CD4-positive, alpha-beta T cell (primary cell): ENCODE results near the gene THADA. TPM values are rescaled to one million over a fixed set of nuclear protein-coding genes. Genes with fewer than 3 reads are reported as not detected.

ENCODE experiments used
- ATAC-seq: fragments of 200-7000 bp; cut with Tn5 transposase; one replicate; pipeline ENCODE4 v1.10.0; 2022; ENCODE audit warnings: mild to moderate bottlenecking; ENCODE audit not compliant: poor library complexity
- CTCF ChIA-PET: fragments of 350-600 bp; sonication (Branson Sonifier 250); formaldehyde crosslinking; loops from one replicate; lab custom pipeline; 2021; ENCODE audit warnings: antibody characterized with exemption, inconsistent platforms; lab: Charles Lee
- POLR2A ChIA-PET: fragments of 350-600 bp; sonication (Branson Sonifier 250); formaldehyde crosslinking; loops from one replicate; lab custom pipeline; 2021; ENCODE audit warnings: antibody characterized with exemption, inconsistent platforms; lab: Charles Lee
- DNase-seq, 14 experiments: peaks; one replicate each; pipeline ENCODE4 v3.0.0-alpha.2; 2013 to 2020; ENCODE audit warnings: mixed read lengths in 2 of 14
- H3K27ac ChIP-seq, 2 donors: one replicate each; pipeline versions ENCODE4 v1.5.1 to v1.7.0; 2013; ENCODE audit warnings: low read length in 2 of 2, low read depth in 1 of 2, mild to moderate bottlenecking in 1 of 2
- H3K27me3 ChIP-seq, 2 experiments: 1 replicate in 1 of 2; 2 replicates in 1 of 2; pipeline versions ENCODE4 v1.6.1 to v1.7.0; 2013; ENCODE audit warnings: low read length in 2 of 2, control low read depth in 1 of 2, mild to moderate bottlenecking in 1 of 2, moderate library complexity in 1 of 2; ENCODE audit not compliant: insufficient read depth in 2 of 2, control insufficient read depth in 1 of 2
- H3K36me3 ChIP-seq: one replicate; pipeline ENCODE4 v1.6.1; 2013; ENCODE audit warnings: low read length, control low read depth; ENCODE audit not compliant: insufficient read depth
- H3K4me1 ChIP-seq: one replicate; pipeline ENCODE4 v1.6.1; 2013; ENCODE audit warnings: low read length, control low read depth; ENCODE audit not compliant: insufficient read depth
- H3K4me3 ChIP-seq: one replicate; pipeline ENCODE4 v1.5.1; 2013; ENCODE audit warnings: mild to moderate bottlenecking, low read length, moderate library complexity
- H3K9me3 ChIP-seq, 2 experiments: 1 replicate in 1 of 2; 2 replicates in 1 of 2; pipeline versions ENCODE4 v1.6.1 to v1.7.0; 2013; ENCODE audit warnings: low read length in 2 of 2, mild to moderate bottlenecking in 2 of 2, control low read depth in 1 of 2, moderate library complexity in 1 of 2; ENCODE audit not compliant: control insufficient read depth in 1 of 2, insufficient read depth in 1 of 2
- H3K27ac Mint-ChIP-seq: one replicate; pipeline ENCODE4 v1.8.0; 2020; ENCODE audit warnings: mixed read lengths
- H3K27me3 Mint-ChIP-seq: one replicate; pipeline ENCODE4 v1.8.0; 2021; ENCODE audit warnings: mixed read lengths
- H3K36me3 Mint-ChIP-seq: one replicate; pipeline ENCODE4 v1.8.0; 2021; ENCODE audit warnings: low read depth, mixed read lengths
- H3K4me1 Mint-ChIP-seq: one replicate; pipeline ENCODE4 v1.8.0; 2021; ENCODE audit warnings: low read depth, mixed read lengths
- H3K4me3 Mint-ChIP-seq: one replicate; pipeline ENCODE4 v1.8.0; 2020; ENCODE audit warnings: mild to moderate bottlenecking, mixed read lengths
- H3K9me3 Mint-ChIP-seq: one replicate; pipeline ENCODE4 v1.8.0; 2020; ENCODE audit warnings: mixed read lengths
- intact Hi-C, 2 experiments: fragments of 100-400 bp; cut with DNase I in 1 of 2; cut with micrococcal nuclease in 1 of 2; formaldehyde crosslinking; loops; one replicate each; pipeline versions ENCODE4 v1.15.1 to v1.9.0; 2023 to 2025; cut with DNase I, micrococcal nuclease
- total RNA-seq, 174 experiments: library from RNA in 2 of 174; stranded (reverse) in 2 of 174; gene quantifications; one replicate each; pipeline ENCODE4 v1.2.3 and lab custom pipeline; 2021 to 2026
- TF ChIP-seq, protein P1 (sequence below): fragments of 200-600 bp; IDR thresholded peaks from one replicate; pipeline ENCODE4 v1.8.0; 2022; ENCODE audit warnings: antibody characterized with exemption, mild to moderate bottlenecking

THADA gene
- total RNA-seq, 2 experiments from 2014 or later: 29.3 to 32.9 TPM

DNA sequence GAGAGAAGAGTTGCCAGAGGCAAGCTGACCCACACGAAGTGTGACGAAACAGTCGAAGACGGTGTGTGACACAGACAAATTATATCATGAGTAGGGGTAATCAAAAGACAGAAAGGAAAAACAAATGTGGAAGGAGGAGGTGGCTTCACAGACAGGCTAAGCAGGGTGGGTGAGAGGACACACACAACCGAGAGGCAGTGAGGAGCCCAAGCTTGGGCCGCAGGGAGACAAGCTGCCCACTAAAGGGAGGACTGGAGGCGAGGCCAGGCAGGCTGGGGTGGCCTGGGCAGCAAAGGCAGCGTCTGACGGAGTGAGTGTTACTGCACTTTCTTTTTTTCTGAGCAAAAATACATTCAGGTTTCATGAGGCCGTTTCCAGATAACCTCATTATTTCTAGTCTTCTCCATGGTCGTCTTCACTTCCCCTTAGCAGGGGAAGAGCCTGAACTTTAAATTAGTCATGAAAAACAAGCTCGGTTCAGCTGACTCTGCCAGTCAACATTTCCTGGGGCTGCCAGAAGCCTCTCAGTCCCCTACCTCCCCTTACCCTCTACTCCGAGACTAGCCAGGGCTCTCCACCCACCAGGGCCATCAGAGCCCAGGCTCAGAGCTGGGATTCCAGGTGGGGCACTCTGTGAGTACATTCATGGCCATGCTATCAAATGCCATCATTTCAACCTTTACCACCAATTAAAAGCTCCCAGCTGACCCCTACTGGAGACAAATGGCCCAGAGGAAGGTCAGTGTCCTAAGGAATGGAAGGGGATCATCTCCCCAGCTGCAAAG is 355.7 kb downstream of the THADA start:
- Mint-ChIP-seq H3K9me3 (no peaks in the 10 kb centered on the region), H3K4me1 (peaks cover 7% of the 10 kb centered on the region), H3K27ac (no peak overlapping the region), H3K4me3 (no peak overlapping the region), H3K36me3 (peaks cover 14% of the 10 kb centered on the region), H3K27me3 (no peaks in the 10 kb centered on the region)
- H3K4me3 ChIP-seq: no peak overlapping the region
- no peak overlapping the region for H3K27ac ChIP-seq
- intact Hi-C loops: loop anchor here in 1 of 2 experiments (10.0 kb wide), 1 partner anchor 415 kb away; no protein-coding TSS in a partner anchor
- peaks cover 7% of the 10 kb centered on the region for H3K36me3 ChIP-seq
- DNase-seq (peak in 1 of 14 experiments; percentile 33), ATAC-seq (no peak)
- H3K4me1 ChIP-seq: peaks cover 11% of the 10 kb centered on the region
- TF ChIP-seq, protein P1, sequence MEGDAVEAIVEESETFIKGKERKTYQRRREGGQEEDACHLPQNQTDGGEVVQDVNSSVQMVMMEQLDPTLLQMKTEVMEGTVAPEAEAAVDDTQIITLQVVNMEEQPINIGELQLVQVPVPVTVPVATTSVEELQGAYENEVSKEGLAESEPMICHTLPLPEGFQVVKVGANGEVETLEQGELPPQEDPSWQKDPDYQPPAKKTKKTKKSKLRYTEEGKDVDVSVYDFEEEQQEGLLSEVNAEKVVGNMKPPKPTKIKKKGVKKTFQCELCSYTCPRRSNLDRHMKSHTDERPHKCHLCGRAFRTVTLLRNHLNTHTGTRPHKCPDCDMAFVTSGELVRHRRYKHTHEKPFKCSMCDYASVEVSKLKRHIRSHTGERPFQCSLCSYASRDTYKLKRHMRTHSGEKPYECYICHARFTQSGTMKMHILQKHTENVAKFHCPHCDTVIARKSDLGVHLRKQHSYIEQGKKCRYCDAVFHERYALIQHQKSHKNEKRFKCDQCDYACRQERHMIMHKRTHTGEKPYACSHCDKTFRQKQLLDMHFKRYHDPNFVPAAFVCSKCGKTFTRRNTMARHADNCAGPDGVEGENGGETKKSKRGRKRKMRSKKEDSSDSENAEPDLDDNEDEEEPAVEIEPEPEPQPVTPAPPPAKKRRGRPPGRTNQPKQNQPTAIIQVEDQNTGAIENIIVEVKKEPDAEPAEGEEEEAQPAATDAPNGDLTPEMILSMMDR: no peak
- POLR2A ChIA-PET: interaction anchor here (0.6 to 1.0 kb wide), 2 partner anchors 12 to 259 kb away, joined by 3 read pairs; no protein-coding TSS in a partner anchor
- CTCF ChIA-PET: interaction anchor here (1.4 to 2.8 kb wide), 2 partner anchors 11 to 265 kb away, joined by 3 to 12 read pairs; no protein-coding TSS in a partner anchor
- H3K27me3 ChIP-seq: no peaks in the 10 kb centered on the region
- no peaks in the 10 kb centered on the region for H3K9me3 ChIP-seq

DNA sequence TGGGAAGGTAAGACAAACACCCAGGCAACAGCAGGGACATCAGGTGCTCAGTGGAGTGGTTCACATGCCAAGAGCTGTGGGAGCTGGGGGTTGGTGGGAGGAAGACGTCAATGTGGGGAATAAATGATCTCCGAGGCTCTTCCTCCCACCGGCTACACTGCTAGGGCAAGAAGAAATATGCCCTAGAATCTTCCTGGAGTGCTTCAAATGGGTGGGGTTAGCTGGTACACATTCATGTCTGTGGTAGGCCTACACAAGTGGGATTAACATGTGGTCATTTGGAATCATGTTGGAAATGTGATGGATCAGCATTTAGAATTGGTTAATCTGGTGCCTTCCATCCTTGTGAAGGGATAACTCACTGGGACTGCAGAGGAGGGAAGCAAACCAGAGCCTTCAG is 357.0 kb downstream of the THADA start:
- H3K27ac ChIP-seq: no peak overlapping the region
- H3K27ac Mint-ChIP-seq: no peak overlapping the region
- H3K36me3 Mint-ChIP-seq: peaks cover 10% of the 10 kb centered on the region
- H3K9me3 Mint-ChIP-seq: no peaks in the 10 kb centered on the region
- H3K4me1 ChIP-seq: peaks cover 11% of the 10 kb centered on the region
- DNase-seq: no peak
- TF ChIP-seq, protein P1: no peak
- H3K4me3 ChIP-seq: no peak overlapping the region
- peaks cover 3% of the 10 kb centered on the region for H3K36me3 ChIP-seq
- H3K9me3 ChIP-seq: no peaks in the 10 kb centered on the region
- POLR2A ChIA-PET: no interaction called here
- peaks cover 7% of the 10 kb centered on the region for H3K4me1 Mint-ChIP-seq
- H3K27me3 Mint-ChIP-seq: no peaks in the 10 kb centered on the region
- intact Hi-C loops: loop anchor here in 1 of 2 experiments (10.0 kb wide), 1 partner anchor 414 kb away; no protein-coding TSS in a partner anchor
- CTCF ChIA-PET: interaction anchor here (2.8 kb wide), 1 partner anchor 9 kb away, joined by 12 read pairs; no protein-coding TSS in a partner anchor
- no peaks in the 10 kb centered on the region for H3K27me3 ChIP-seq
- H3K4me3 Mint-ChIP-seq: no peak overlapping the region
- ATAC-seq: no peak

DNA sequence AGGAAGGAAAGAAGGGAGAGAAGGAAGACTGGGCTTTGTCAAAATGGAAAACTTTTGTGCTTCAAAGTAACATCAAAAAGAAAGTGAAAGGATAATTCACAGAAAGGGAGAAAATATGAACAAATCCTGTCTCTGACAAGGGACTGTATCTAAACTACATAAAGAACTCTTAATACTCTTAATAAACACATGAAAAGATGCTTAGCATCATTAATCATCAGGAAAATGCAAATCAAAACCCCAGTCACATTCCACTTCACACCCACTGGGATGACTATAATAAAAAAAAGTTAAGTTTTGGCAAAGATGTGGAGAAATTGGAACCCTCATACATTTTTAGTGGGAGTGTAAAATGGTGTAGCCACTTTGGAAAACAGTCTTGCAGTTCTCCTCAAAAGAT is 357.7 kb downstream of the THADA start:
- Mint-ChIP-seq H3K27me3 (no peaks in the 10 kb centered on the region), H3K9me3 (no peaks in the 10 kb centered on the region), H3K4me3 (no peak overlapping the region), H3K4me1 (peaks cover 7% of the 10 kb centered on the region), H3K36me3 (peaks cover 6% of the 10 kb centered on the region), H3K27ac (no peak overlapping the region)
- CTCF ChIA-PET: no interaction called here
- no peaks in the 10 kb centered on the region for H3K9me3 ChIP-seq
- ATAC-seq (no peak), DNase-seq (no peak)
- peaks cover 11% of the 10 kb centered on the region for H3K4me1 ChIP-seq
- H3K36me3 ChIP-seq: peaks cover 3% of the 10 kb centered on the region
- no peaks in the 10 kb centered on the region for H3K27me3 ChIP-seq
- H3K27ac ChIP-seq: no peak overlapping the region
- H3K4me3 ChIP-seq: no peak overlapping the region
- TF ChIP-seq, protein P1: no peak
- POLR2A ChIA-PET: no interaction called here
- intact Hi-C loops: loop anchor here in 1 of 2 experiments (10.0 kb wide), 1 partner anchor 413 kb away; no protein-coding TSS in a partner anchor
